GM12801 (cell line): Measurements from ENCODE around the gene GAB2.

Source experiments
- TF ChIP-seq, protein P1 (sequence below): IDR thresholded peaks from one replicate; pipeline ENCODE4 v1.5.1; 2011; ENCODE audit warnings: control low read depth; ENCODE audit not compliant: insufficient read length; ENCODE audit errors: extremely low read depth

The GAB2 gene

GRCh38 chr11:78438298-78438975, 20.8 kb upstream of the GAB2 start:
- TF ChIP-seq, protein P1, sequence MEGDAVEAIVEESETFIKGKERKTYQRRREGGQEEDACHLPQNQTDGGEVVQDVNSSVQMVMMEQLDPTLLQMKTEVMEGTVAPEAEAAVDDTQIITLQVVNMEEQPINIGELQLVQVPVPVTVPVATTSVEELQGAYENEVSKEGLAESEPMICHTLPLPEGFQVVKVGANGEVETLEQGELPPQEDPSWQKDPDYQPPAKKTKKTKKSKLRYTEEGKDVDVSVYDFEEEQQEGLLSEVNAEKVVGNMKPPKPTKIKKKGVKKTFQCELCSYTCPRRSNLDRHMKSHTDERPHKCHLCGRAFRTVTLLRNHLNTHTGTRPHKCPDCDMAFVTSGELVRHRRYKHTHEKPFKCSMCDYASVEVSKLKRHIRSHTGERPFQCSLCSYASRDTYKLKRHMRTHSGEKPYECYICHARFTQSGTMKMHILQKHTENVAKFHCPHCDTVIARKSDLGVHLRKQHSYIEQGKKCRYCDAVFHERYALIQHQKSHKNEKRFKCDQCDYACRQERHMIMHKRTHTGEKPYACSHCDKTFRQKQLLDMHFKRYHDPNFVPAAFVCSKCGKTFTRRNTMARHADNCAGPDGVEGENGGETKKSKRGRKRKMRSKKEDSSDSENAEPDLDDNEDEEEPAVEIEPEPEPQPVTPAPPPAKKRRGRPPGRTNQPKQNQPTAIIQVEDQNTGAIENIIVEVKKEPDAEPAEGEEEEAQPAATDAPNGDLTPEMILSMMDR, result no peak

- TF ChIP-seq, protein P1, result no peak
Measured at GRCh38 chr11:78432956-78433355, 15.3 kb upstream of the GAB2 start.

DNA sequence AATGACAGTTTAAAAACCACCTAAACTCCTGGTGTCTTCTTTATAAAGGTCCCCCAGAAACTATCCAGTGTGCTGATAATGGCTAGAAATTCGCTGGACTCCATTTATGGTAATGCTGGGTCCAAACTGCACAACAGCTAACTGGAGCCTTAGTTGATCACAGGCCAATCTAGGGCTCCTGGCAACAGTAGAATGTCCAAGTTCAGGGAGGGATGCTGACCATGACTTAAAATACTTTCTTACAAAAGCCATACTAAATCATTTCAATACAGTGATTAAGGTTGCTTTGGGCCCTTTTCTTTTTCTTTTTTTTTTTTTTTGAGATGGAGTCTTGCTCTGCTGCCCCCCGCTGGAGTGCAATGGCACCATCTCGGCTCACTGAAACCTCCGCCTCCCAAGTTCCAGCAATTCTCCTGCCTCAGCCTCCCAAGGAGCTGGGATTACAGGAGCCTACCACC, 14.5 kb upstream of the GAB2 start:
- TF ChIP-seq, protein P1, result no peak

- TF ChIP-seq, protein P1, result no peak
Measured at GRCh38 chr11:78429660-78430059, 12.0 kb upstream of the GAB2 start.

DNA sequence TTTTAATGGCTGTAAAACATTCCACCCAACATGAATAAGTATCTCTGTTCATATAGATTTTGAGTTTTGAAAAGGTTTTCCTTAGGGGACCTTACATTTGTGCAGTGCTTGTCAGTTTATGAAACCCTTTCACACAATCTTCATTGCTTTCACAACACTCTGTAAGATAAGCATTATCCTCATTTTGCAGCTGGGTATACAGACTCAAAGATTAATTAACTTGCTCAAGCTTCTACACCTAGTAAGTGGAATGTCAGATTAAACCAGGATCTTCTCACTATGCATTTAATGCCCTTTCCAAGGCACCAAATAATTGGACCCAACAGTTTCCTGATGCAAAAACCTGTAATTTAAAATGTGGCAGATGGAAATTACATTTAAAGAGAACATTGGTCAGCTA, 11.6 kb upstream of the GAB2 start:
- TF ChIP-seq, protein P1, result no peak

DNA sequence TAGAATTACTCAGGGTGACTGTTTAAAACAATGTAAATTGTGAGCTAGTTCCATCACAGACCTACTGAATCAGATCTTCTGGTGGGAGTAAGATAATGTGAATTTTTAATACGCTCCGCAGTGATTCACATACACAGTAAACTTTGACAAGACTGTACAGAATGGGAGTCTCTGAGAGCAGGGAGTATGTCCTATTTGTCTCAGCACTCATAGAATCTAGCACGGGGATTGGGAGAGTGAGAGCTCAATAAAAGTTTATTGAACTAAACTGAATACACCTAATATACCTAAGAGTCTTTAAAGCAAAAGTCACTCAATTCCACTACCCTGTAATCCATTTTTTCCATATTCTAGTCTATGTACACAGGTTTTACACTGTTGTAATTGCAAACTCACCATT, 11.2 kb upstream of the GAB2 start:
- TF ChIP-seq, protein P1, result no peak

- TF ChIP-seq, protein P1, result no peak
Measured at GRCh38 chr11:78428266-78428636, 10.6 kb upstream of the GAB2 start.
